Measurements from ENCODE around the gene TMEM263. TPM values are rescaled to one million over a fixed set of nuclear protein-coding genes. Genes with fewer than 3 reads are reported as not detected.

The TMEM263 gene
- total RNA-seq, 1 experiment from 2014 or later: 31.3 TPM

- Histone ChIP-seq H3K27ac (ENCODE audit: low read depth, low read length) (no peak overlapping the region), H2AFZ (ENCODE audit: low read depth, low read length, poor library complexity, severe bottlenecking) (no peak overlapping the region), H3K27me3 (ENCODE audit: insufficient read depth, low read length) (no peaks in the 10 kb centered on the region), H3K9ac (ENCODE audit: low read length) (no peak overlapping the region), H3K4me1 (ENCODE audit: control insufficient read depth in 1 of 2, insufficient read depth in 2 of 2, low read length in 2 of 2) (no peaks in the 10 kb centered on the region), H3K79me2 (ENCODE audit: insufficient read depth, low read length) (no peaks in the 10 kb centered on the region), H3K36me3 (ENCODE audit: control insufficient read depth in 1 of 2, insufficient read depth in 2 of 2, low read length in 2 of 2) (no peaks in the 10 kb centered on the region), H3K9me3 (ENCODE audit: control insufficient read depth in 1 of 2, insufficient read depth in 1 of 2, low read depth in 1 of 2, low read length in 2 of 2) (peaks cover 0 to 7% of the 10 kb centered on the region in 2 experiments; a peak in 2 of 4 replicates), H3K9me2 (ENCODE audit: insufficient read depth) (no peaks in the 10 kb centered on the region), H4K20me1 (ENCODE audit: insufficient read depth) (no peaks in the 10 kb centered on the region), H3K4me3 (replicated peaks in 1 of 2; ENCODE audit: low read depth in 1 of 2, low read length in 2 of 2) (no peak overlapping the region), H3K4me2 (ENCODE audit: low read length) (no peak overlapping the region)
- ChIA-PET CTCF (interaction anchor here (0.6 kb wide), 1 partner anchor 28 kb away, joined by 4 read pairs; no protein-coding TSS in a partner anchor), RAD21 (ENCODE audit: low non-redundant PET in 1 of 2, low total read pairs in 2 of 2, uncharacterized antibody in 2 of 2, unreplicated experiment in 2 of 2) (no interaction called here), POLR2A (interaction anchor here (1.1 kb wide), 1 partner anchor 14 kb away, joined by 3 read pairs; the partner anchor contains the start of gene TMEM263)
- TF ChIP-seq EZH2phosphoT487 (IDR thresholded peaks at IDR 0.05; ENCODE audit: borderline replicate concordance) (no peak), FOSL1 (IDR thresholded peaks at IDR 0.05; ENCODE audit: low read depth) (no peak), YY1 (IDR thresholded peaks at IDR 0.05; ENCODE audit: extremely low read depth, insufficient replicate concordance, low read depth, low read length) (no peak), CBX3 (IDR thresholded peaks at IDR 0.05; ENCODE audit: low read depth) (no peak), TCF7L2 (IDR thresholded peaks at IDR 0.05; ENCODE audit: borderline replicate concordance, extremely low read depth, insufficient read depth, insufficient read length) (no peak), ZFX (IDR thresholded peaks at IDR 0.05) (no peak), ELF1 (IDR thresholded peaks at IDR 0.05; ENCODE audit: borderline replicate concordance, low read depth) (no peak), REST (IDR thresholded peaks at IDR 0.05; ENCODE audit: low read depth) (no peak), POLR2AphosphoS5 (IDR thresholded peaks at IDR 0.05; ENCODE audit: low read depth, low read length) (no peak)
- DNase-seq (ENCODE audit: low read depth, low spot score) (no peak), ATAC-seq (no peak)
- intact Hi-C loops (cut with micrococcal nuclease): no loop called here
- no TSS peak for BruUV-seq (replicated peaks)
Measured at GRCh38 chr12:106941481-106942156, 14.1 kb upstream of the TMEM263 start.
